Activated CD4-positive, alpha-beta T cell treated with anti-CD3 and anti-CD28 coated beads, Interleukin-2, amount 10 ng/mL, durations not matched to agents 7 days and 5 days (primary cell): ENCODE measurements around the gene ABCG8. TPM values are rescaled to one million over a fixed set of nuclear protein-coding genes. Genes with fewer than 3 reads are reported as not detected.

Experiments
- CTCF ChIA-PET: fragments of 350-600 bp; sonication (Branson Sonifier 250); formaldehyde crosslinking; loops from one replicate; lab custom pipeline; 2021; ENCODE audit warnings: antibody characterized with exemption; lab: Charles Lee
- POLR2A ChIA-PET: fragments of 350-600 bp; sonication (Branson Sonifier 250); formaldehyde crosslinking; loops from one replicate; lab custom pipeline; 2021; ENCODE audit warnings: antibody characterized with exemption; lab: Charles Lee
- DNase-seq: peaks from one replicate; pipeline ENCODE4 v3.0.0-alpha.2; 2020
- H3K27ac Mint-ChIP-seq: one replicate; pipeline ENCODE4 v1.8.0; 2021; ENCODE audit warnings: mild to moderate bottlenecking, moderate library complexity, mixed read lengths
- H3K27me3 Mint-ChIP-seq: one replicate; pipeline ENCODE4 v1.8.0; 2021; ENCODE audit warnings: mixed read lengths
- H3K36me3 Mint-ChIP-seq: one replicate; pipeline ENCODE4 v1.8.0; 2021; ENCODE audit warnings: low read depth, mixed read lengths
- H3K4me1 Mint-ChIP-seq: one replicate; pipeline ENCODE4 v1.8.0; 2021; ENCODE audit warnings: mixed read lengths
- H3K4me3 Mint-ChIP-seq: one replicate; pipeline ENCODE4 v1.8.0; 2021; ENCODE audit warnings: mild to moderate bottlenecking, moderate library complexity, mixed read lengths
- H3K9me3 Mint-ChIP-seq: one replicate; pipeline ENCODE4 v1.8.0; 2021; ENCODE audit warnings: mixed read lengths
- total RNA-seq, 2 experiments: library from RNA; stranded (reverse); gene quantifications; one replicate each; pipeline ENCODE4 v1.2.3, GENCODE V29; 2021

The ABCG8 gene
- total RNA-seq, 2 experiments from 2014 or later = not detected

DNA sequence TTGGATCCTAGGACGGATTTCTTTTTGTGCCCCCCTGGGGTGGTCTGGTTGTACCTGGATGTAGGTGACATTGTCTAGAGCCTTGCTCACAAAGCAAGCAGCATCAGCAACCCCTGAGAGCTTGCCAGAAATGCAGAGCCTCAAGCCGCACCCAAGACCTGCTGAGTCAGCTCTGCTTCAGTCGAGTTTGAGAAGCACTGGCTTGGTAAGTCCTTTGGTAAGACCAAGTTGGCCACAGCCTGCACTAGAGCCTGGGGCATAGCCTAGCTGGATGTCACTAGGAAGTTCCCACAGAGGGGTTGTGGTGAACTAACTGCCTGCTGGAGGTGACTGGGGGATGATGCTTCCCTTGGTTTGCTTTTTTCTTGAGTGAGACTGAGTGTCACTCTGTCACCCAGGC lies 6.3 kb upstream of the ABCG8 start:
- H3K27ac Mint-ChIP-seq = no peak overlapping the region
- no peak for DNase-seq
- H3K4me3 Mint-ChIP-seq = no peak overlapping the region
- ChIA-PET POLR2A (no interaction called here), CTCF (no interaction called here)
- H3K27me3 Mint-ChIP-seq = peaks cover 29% of the 10 kb centered on the region
- H3K36me3 Mint-ChIP-seq = no peaks in the 10 kb centered on the region
- peaks cover 3% of the 10 kb centered on the region for H3K4me1 Mint-ChIP-seq
- H3K9me3 Mint-ChIP-seq = no peaks in the 10 kb centered on the region

DNA sequence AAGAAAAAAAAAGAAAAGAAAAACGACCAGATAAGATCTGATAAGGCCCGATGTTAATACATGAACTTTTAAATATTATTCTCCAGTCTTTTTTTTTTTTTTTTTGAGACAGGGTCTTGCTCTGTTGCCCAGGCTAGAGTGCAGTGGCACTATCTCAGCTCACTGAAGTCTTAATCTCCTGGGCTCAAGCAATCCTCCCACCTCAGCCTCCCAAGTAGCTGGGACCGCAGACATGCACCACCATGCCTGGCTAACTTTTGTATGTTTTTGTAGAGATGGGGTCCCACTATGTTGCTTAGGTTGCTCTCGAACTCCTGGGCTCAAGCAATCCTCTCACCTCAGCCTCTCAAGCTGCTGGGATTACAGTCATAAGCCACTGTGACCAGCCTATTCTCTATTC lies 1.7 kb upstream of the ABCG8 start:
- Mint-ChIP-seq H3K4me1 (no peaks in the 10 kb centered on the region), H3K4me3 (no peak overlapping the region), H3K27me3 (peaks cover 8% of the 10 kb centered on the region), H3K27ac (no peak overlapping the region), H3K36me3 (no peaks in the 10 kb centered on the region), H3K9me3 (no peaks in the 10 kb centered on the region)
- ChIA-PET POLR2A (no interaction called here), CTCF (no interaction called here)
- DNase-seq = no peak

DNA sequence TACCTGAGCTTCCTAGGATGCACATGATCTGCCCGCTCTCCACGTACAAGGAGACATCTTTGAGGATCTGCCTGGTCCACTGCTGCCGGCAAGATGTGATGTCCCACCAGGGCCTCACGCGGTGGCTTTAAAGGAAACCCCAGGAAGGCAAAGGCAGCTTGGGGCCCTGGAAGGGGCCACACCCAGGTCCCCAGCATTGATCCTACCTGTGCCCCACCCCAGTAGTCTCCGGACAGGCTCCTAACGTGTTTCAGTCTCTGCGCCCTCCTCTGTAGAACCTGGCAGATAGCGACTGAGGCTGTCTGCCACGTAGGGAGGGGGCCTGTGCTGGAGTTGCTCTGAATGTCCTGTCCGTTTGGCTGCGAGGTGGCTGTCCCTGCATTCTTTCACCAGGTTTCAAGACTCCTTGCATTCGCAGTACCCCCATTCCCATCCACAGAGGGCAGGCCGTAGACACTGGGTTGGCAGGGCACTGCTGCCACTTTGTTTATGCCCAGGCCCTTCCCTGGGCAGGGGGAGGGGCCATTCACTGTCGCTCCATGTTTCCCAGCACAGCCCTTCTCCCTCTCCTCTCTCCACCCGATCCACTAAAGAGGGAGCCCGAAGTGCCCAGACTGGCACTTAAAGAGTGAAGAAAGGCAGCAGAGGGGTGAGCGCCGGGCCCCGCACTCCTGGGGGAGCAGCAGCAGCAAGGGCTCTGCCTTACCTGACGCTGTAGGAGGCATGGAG lies 776 bp upstream of the ABCG8 start:
- Mint-ChIP-seq H3K4me1 (no peaks in the 10 kb centered on the region), H3K27ac (no peak overlapping the region), H3K4me3 (no peak overlapping the region), H3K9me3 (no peaks in the 10 kb centered on the region), H3K27me3 (peaks cover 3% of the 10 kb centered on the region), H3K36me3 (no peaks in the 10 kb centered on the region)
- no peak for DNase-seq
- ChIA-PET POLR2A (no interaction called here), CTCF (no interaction called here)

DNA sequence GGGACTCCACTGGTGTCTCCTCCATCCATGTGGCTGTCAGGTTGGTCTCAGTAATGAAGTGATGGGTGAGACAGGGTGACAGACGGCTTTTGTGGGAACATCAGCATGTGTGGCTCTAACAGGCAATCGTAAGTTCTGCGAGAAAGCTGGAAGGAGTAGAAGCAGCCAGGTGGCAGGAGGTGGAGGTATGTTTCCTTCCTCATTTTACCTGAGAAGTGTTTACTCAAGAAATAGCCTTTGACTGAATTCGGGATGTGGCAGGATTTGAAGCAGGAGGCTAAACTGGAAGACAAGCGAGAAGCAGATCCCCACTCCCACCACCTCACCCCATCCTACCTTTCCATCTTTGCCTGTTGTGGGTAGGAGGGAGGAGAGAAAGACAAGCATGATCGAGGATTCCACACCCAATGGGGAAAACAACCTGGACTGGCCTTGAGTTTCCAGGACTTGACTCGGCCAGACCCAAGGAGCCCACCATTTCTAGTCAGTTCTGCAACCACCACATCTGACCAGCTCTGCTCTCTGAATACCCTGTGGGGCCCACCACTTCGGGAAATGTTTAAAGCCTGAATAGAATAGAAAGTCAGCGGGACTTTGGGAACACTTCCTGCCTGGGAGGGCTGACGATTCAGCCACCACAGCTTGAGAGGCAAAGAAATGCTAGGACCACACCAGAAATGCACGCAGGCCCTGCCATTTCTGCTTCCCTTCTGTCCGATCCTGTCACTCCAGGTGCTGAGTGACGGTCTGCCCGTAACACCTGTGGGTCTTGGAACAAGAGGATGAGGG lies 1.2 kb downstream of the ABCG8 start:
- ChIA-PET POLR2A (interaction anchor here (0.6 kb wide), 1 partner anchor 244 kb away, joined by 3 read pairs; the partner anchor contains the start of gene THADA), CTCF (no interaction called here)
- Mint-ChIP-seq H3K9me3 (no peaks in the 10 kb centered on the region), H3K27me3 (no peaks in the 10 kb centered on the region), H3K27ac (no peak overlapping the region), H3K4me3 (no peak overlapping the region), H3K4me1 (no peaks in the 10 kb centered on the region), H3K36me3 (no peaks in the 10 kb centered on the region)
- DNase-seq = no peak

DNA sequence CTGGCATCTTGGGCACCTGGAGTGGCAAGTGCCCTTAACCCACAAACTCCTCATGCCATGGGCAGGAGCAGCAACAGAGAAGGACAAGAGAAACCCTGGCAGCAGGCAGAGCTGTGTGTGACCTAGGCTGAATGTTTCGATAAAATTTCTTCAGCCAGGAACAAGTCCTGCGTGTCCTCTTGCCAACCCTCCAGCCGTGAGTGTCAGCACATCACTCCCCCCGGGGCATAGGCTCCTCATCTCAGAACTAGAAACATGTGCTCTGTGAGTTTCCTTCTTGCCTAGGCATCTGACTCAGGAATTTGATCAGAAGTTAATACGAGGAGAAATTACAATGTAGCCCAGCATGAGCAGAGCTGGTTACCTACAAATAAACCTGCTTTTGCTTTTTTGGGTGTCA lies 2.2 kb downstream of the ABCG8 start:
- CTCF ChIA-PET = no interaction called here
- Mint-ChIP-seq H3K9me3 (no peaks in the 10 kb centered on the region), H3K27ac (no peak overlapping the region), H3K4me3 (no peak overlapping the region), H3K27me3 (no peaks in the 10 kb centered on the region), H3K36me3 (no peaks in the 10 kb centered on the region), H3K4me1 (no peaks in the 10 kb centered on the region)
- POLR2A ChIA-PET = interaction anchor here (0.6 kb wide), 1 partner anchor 63 kb away, joined by 3 read pairs; no protein-coding TSS in a partner anchor
- no peak for DNase-seq

DNA sequence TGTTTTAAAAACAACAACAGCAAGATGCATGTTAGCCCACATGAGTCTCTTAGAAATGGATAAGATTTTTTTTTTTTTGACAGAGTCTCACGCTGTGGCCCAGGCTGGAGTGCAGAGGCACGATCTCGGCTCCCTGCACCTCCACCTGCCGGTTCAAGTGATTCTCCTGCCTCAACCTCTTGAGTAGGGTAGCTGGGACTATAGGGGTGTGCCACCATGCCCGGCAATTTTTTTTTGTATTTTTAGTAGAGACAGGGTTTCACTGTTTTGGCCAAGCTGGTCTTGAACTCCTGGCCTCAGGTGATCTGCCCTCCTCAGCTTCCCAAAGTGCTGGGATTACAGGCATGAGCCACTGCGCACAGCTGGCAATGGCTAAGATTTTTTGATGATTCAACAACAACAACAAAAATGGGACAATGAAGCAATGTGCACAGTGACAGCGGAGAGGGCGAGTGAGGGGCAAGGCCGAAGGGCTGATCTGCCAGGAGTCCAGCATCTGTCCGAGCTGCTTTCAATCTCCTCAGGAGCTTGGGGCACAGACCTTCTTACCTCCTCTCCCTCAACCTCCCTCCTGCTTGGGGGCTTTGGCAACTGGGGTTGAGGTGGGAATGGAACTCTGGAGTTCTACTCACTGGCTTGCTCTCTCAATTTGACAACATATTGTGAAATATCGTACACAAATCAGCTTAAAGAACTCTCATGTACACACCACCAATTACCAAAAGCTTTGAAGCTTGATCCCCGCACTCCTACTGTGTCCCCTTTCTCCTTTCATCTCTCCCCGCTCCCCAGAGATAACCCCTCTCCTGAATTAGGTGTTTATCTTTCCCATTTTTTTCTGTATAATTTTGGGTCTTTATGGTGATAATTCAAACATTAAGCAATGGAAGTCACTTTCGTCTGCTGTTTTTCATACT lies 3.4 kb downstream of the ABCG8 start:
- POLR2A ChIA-PET = no interaction called here
- CTCF ChIA-PET = interaction anchor here (0.5 kb wide), 1 partner anchor 44 kb away, joined by 3 read pairs; no protein-coding TSS in a partner anchor
- no peaks in the 10 kb centered on the region for H3K27me3 Mint-ChIP-seq
- no peaks in the 10 kb centered on the region for H3K36me3 Mint-ChIP-seq
- no peak overlapping the region for H3K4me3 Mint-ChIP-seq
- no peak for DNase-seq
- H3K27ac Mint-ChIP-seq = no peak overlapping the region
- no peaks in the 10 kb centered on the region for H3K9me3 Mint-ChIP-seq
- no peaks in the 10 kb centered on the region for H3K4me1 Mint-ChIP-seq

DNA sequence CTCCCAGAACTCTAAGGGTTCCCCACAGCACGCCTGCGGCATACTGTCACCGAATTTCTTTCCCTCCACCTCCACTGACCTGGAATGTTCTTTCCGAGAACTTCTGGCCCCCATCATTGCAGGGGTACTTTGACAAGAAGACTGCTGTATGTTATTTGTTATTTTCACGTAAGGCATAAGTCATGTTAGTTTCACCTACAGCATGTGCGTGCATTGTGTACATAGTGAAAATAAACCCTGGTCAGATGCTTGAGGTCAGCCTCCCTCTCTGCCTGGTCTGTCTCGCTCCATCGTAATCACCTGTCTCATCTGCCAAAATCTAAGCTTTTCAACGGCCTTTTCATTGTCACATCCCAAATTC lies 4.1 kb downstream of the ABCG8 start:
- Mint-ChIP-seq H3K36me3 (no peaks in the 10 kb centered on the region), H3K4me3 (no peak overlapping the region), H3K27ac (no peak overlapping the region), H3K27me3 (peaks cover 2% of the 10 kb centered on the region), H3K9me3 (no peaks in the 10 kb centered on the region), H3K4me1 (no peaks in the 10 kb centered on the region)
- DNase-seq = no peak
- ChIA-PET CTCF (no interaction called here), POLR2A (no interaction called here)

DNA sequence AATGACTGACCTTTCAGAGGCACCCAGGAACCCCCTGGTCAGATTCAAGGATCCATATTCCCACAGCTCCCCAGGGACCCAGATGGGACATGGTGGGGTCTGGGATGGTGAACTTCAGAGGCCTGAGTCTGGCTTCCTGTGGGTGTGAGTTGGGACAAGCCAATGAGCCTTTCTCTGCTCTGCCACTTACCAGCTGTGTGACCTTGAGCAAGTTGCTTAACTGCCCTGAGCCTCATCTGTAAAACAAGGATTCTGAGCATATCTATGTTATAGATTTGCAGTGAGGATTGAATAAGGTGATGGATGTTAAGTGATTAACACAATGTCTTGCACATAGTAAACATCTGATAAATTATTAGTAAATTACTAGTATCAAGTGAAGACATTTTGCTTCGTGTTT lies 6.4 kb downstream of the ABCG8 start:
- H3K4me3 Mint-ChIP-seq = no peak overlapping the region
- CTCF ChIA-PET = interaction anchor here (0.6 to 2.0 kb wide), 2 partner anchors 19 to 248 kb away, joined by 3 to 4 read pairs; no protein-coding TSS in a partner anchor
- POLR2A ChIA-PET = interaction anchor here (0.6 kb wide), 1 partner anchor 1379 kb away, joined by 4 read pairs; no protein-coding TSS in a partner anchor
- H3K27me3 Mint-ChIP-seq = peaks cover 2% of the 10 kb centered on the region
- no peaks in the 10 kb centered on the region for H3K9me3 Mint-ChIP-seq
- H3K4me1 Mint-ChIP-seq = no peaks in the 10 kb centered on the region
- H3K27ac Mint-ChIP-seq = no peak overlapping the region
- DNase-seq = no peak
- H3K36me3 Mint-ChIP-seq = no peaks in the 10 kb centered on the region

DNA sequence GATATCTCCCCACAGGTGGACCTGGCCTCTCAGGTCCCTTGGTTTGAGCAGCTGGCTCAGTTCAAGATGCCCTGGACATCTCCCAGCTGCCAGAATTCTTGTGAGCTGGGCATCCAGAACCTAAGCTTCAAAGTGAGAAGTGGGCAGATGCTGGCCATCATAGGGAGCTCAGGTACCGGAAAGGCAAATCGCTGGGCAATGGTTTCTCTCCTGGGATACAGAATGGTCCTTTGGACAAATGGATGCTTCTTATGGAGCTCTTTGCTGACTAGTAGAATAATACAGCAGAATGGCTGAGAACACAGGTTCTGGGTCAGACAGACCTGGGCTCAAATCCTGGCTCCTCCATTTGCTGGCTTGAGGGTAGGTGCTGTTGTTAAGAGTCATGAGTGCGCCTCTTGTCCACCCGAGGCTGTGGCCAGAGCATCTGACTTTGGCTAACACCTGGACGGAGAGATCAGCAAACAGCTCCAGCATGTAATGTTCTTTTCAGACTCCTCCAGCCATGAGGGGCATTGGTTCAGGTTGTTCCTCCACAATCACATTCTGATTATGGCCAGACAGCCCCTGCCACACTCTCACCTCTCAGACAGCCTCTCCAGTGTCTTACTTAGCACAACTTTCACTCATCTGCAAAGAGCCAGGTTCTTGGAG lies 7.5 kb downstream of the ABCG8 start:
- H3K4me3 Mint-ChIP-seq = no peak overlapping the region
- no peaks in the 10 kb centered on the region for H3K9me3 Mint-ChIP-seq
- H3K27ac Mint-ChIP-seq = no peak overlapping the region
- ChIA-PET POLR2A (no interaction called here), CTCF (interaction anchor here (0.9 kb wide), 1 partner anchor 27 kb away, joined by 3 read pairs; no protein-coding TSS in a partner anchor)
- no peak for DNase-seq
- H3K27me3 Mint-ChIP-seq = peaks cover 2% of the 10 kb centered on the region
- H3K4me1 Mint-ChIP-seq = no peaks in the 10 kb centered on the region
- no peaks in the 10 kb centered on the region for H3K36me3 Mint-ChIP-seq

DNA sequence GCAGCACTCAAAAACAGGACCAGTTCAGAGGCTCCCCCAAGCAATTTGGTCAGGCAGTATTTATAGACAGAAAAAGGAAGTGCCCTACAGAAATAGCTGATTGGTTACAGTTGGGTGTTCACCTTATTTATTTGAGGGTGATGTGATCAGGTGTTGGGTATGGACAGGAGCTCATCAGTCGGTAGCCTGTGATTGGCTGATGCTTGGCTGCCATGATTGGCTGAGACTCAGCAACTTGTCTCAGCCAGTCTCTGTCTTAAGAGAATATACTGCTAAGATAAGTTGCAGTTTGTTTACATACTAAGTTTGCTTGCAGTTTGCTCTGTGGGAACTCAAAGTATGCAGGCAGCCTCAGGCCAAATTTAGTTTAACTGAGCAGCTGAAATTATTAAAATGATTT lies 9.4 kb downstream of the ABCG8 start:
- Mint-ChIP-seq H3K4me3 (no peak overlapping the region), H3K36me3 (no peaks in the 10 kb centered on the region), H3K27me3 (peaks cover 2% of the 10 kb centered on the region), H3K4me1 (no peaks in the 10 kb centered on the region), H3K27ac (no peak overlapping the region), H3K9me3 (no peaks in the 10 kb centered on the region)
- ChIA-PET CTCF (no interaction called here), POLR2A (no interaction called here)
- no peak for DNase-seq

DNA sequence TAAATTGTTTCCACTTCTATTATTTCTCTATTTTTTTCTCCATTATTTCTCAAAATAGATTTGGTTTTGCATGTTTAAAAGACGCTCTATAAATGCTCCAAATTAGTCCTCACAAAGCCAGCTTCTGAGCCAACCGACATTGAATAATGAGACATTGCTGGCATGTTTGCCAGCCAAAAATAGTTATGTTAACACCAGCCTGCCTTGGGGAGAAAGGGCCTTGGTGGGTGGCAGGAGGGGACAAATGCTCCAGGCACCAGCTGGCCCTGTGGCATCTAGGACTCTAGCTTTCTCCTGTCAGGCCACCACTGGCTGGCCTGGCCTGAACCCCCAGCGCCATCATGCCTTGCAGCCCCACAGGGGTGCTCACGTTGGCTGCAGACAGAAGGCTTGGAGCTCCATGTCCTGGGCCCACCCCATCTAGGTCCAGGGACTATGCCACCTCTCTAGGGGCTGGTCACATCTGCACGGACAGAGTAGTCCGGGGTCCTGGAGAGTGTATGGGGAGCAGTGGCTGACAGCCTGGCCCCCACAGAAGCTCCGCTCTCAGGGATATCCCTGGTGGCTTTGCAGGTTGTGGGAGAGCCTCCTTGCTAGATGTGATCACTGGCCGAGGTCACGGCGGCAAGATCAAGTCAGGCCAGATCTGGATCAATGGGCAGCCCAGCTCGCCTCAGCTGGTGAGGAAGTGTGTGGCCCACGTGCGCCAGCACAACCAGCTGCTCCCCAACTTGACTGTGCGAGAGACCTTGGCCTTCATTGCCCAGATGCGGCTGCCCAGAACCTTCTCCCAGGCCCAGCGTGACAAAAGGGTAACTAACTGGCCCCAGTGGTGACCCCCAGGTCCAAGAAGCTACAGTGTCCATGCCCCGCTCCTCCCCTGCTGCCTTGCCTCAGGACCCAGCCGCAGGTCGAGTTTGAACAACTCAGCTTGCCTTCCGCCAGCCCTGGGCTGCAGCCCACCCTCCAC lies 12.5 kb downstream of the ABCG8 start:
- DNase-seq = no peak
- ChIA-PET CTCF (no interaction called here), POLR2A (no interaction called here)
- Mint-ChIP-seq H3K27ac (no peak overlapping the region), H3K4me3 (no peak overlapping the region), H3K36me3 (no peaks in the 10 kb centered on the region), H3K9me3 (no peaks in the 10 kb centered on the region), H3K27me3 (peaks cover 13% of the 10 kb centered on the region), H3K4me1 (no peaks in the 10 kb centered on the region)
